HG03280 (cell line): ENCODE results near the gene ROBO1.
"Not testable (repeated sequence)": the region's sequence is repeated elsewhere in the genome, so short reads cannot be mapped to it uniquely, and the experiment has no call there.

Experiments
- ATAC-seq: cut with Tn5 transposase; IDR thresholded peaks from one replicate; pipeline ENCODE4 v1.9.1; 2021; ENCODE audit warnings: mild to moderate bottlenecking, moderate library complexity; ENCODE audit not compliant: unreplicated experiment

The ROBO1 gene

DNA sequence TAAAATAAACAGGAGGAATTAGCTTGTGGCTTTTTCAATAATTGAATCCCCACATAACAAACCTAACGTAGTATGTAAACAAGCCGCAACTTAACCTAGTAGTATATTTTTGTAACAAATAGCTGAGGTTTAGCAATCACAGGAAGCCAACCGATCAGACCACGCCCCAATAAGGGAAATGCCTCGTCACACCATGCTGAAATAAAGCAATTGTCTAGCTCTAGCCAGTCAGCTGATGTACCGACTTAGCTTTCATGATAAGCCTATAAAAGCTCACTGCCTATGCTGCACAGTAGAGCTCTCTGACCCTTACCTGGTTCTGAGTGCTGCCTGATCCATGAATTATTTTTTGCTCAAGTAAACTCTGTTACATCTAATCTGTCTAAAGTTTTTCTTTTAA, 208.9 kb downstream of the ROBO1 start:
- ATAC-seq, result no peak

DNA sequence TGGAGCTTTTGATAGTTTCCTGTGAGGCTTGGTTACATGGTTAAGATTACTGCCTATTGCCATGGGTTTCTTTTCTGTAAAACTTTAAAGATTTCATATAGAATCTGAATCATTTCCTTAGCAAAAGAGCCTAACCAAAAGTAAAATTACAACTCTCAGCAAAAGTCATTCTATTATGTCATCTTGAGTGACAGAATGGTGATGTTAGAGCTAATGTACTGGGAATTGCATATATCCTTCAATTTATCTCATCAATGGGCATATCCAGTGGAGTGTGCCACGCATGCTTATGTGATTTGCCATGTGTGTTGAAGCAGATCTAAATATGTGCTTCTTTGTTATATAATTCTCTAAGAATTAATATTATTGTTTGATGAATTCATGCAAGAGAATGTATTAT, 212.1 kb downstream of the ROBO1 start:
- no peak for ATAC-seq

DNA sequence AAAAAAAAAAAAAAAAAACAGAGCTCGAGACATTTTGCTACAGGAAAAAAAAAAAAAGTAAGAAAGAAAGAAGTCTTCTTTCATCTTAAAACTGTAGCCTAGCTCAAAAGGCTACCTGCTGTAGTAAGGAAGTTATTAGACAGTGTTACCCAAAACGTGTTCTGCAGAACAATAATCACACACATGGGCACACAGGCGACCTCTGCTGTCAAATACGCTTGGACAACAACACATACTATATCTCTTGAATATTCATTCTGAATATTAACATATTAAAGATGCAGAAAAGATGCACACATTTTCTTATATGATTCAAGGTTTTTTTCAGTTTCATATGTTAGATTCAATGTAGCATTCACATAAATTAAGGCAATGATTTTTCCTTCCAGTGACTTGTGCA, 215.8 kb downstream of the ROBO1 start:
- no peak for ATAC-seq

DNA sequence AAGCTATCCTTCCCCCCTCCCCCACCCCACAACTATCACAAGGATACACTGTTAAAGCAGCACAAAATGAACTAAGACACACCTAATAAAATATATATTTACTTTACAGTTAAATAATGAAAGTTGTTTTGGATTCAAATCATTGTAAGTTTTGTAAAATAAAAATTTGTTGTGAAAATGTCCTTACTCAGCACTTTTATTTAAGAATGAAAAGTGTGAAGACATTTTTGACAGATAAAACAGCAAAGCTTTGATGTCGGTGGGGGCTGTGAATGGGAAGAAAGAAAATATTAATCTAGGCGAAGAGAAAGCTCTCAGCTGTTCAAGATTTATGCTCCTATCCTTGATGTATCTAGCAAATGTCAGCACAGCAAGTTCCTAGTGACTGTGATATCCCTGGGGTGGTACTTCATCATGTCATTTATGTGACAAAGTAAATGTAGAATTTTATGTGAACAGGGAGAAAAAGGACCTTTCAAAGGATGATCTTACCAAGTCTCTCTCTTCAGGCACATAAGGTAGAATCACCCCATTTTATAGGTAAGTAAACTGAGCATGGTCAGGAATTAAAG, 216.4 kb downstream of the ROBO1 start:
- ATAC-seq, result no peak

GRCh38 chr3:79543218-79543982, 224.4 kb downstream of the ROBO1 start:
- ATAC-seq, result no peak

DNA sequence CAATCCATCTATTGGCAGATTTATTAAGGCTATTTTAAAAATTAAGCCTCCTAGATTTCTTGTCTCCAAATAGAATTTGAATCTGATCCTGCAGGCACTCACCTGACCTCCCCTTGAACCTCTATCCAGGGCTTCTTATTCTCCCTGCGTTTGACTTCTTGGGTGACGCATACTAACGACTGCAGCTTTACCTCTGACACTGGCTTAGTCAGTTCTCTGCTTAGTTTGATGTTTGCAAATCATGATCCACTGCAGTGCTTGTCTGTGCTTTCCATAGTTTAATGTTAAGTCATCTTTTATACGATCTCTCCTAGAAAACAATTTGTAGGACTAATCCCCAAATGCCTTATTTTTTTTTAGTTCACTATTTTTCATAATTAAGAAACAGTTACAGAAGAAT, 233.1 kb downstream of the ROBO1 start:
- ATAC-seq, result no peak

DNA sequence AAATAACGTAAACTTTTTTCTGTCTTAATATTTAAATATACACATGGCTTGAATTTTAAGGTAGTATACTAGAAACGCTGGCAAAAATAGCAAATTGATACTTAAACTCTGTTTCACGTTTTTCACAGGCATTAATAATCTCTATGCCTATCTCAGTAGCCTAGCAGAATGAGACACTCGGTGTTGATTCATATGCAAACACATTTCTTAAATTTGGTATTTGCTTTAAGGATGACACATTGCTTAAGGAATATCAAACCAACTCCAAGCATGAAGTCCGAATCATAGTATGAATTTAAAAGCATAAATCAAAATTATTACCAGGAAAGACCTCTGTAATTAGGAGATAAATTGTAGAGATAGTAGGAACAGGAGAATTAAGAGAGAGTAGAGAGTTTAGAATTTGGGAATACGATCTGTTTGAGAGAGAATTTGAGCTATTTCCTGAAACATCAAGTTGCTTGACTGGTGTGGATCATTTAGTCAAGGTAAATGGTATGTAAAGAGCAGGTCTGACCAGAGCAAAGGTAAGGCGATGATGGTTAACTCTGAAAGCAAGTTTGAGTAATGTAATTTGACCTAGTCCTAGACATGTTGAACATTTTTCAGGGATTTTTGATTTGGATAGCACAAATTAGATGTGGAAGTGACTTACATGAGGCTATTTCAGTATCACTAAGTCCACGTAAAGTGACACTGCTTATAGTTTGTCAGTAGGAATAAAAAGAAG, 236.1 kb downstream of the ROBO1 start:
- ATAC-seq, result no peak

DNA sequence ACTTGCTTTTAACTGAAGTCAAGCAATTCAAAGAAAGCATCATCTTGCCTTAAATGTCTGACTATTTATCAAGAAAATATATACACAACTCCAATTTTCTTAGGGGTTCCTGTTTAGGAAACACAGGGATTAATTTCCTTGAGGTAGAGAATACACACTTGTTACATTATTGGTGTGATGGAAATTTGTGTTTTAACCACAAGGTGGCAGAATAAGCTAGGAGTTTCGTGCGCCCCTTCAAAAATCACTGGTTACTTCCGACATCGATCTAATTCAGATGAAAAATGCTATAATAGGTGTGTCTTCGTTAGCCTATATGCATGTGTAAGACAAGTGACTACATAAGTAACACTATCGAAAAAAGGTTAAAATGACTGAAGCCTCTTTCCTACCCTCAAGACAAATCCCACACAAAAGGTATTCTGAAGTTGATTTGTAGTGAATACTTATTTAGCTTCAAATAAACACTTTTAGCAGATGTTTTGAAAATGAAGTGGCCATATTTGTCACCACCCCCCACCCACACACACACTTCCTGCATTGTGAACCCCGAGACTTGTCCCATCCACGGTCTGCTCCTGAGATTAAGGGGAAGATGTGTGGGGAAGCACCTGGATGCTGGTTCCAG, 246.5 kb downstream of the ROBO1 start:
- ATAC-seq, result no peak

DNA sequence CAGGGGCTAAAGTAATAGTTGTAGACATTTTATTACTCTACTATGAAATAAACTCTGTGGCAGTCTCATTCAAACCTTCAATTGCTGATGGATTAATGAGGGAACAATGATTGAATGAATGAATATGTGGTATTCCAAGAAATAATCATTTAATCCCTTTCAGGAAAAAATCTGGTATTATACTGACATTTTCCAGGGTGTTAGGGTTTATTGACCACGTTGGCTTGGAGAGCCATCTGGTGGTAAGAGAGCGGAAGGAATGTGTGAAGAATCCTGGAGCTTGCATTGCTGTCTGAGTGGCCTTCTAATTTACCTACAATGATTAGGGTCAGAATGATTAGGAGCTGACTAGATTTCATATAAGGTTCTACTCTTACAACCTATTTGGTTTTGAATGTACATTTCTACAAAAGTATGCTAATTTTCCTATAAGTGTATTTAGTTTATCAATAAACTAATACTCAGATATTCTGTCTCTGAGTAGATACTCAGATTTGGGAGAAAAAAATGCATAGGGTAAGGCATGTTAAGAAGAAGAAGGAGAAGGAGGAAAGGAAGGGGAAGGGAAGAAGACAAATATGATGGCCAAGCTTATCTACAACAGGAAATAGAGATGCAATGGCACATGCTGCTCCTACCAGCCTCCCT, 249.9 kb downstream of the ROBO1 start:
- no peak for ATAC-seq

DNA sequence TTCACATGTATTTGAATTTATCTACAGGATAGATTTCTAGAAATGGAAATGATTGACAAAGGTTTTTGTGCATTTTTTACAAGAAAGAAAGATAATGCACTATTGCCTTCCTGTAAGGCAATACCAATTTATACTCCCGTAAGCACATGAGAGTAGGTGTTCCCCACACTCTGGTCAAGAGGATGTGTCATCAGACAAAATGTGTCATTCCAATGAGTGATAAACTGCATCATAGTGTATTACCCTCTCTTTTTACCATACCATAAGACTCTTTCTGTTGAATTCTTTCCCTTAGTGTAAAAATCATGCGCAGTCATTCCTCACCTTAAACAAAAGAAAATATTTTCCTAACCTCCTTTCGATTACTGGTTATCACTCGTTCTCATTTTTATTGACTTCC, 251.0 kb downstream of the ROBO1 start:
- no peak for ATAC-seq

GRCh38 chr3:79515072-79515471, 252.7 kb downstream of the ROBO1 start:
- no peak for ATAC-seq

DNA sequence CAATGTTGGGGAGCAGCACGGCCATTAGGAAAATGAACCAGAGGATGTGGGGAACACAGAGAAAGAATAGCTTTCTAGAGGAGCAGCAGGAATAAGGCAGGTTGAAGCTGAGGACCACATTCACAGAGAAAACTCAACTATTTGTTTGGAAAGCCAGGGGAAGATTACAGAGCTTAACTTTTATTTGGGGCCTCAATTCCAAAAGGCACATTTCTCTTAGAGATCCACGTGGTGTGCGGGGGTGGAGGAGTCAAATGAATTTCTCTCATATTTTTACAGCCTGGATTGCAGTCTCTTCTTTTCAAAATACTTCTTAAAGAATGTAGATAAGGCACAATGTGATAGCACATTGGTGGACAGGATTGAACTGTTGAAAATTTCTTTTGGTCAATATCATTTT, 253.7 kb downstream of the ROBO1 start:
- no peak for ATAC-seq

DNA sequence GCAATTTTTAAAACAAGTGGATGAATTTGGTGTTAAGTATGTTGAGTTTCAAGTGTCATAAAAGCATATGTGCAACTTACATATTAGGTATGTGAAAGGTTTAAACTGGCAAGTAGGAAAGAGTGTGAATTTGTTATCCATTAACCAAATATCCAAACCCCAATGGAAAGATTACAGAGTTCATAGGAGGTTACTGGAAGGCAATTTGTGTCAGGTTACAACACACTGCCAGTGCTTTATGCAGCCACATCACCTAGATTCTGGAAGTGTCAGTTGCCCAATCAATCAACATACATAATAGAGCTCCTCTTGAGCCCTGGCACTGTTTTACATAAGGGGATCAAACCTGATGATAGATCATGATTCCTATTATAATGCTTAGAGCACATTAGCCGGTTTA, 261.0 kb downstream of the ROBO1 start:
- no peak for ATAC-seq

GRCh38 chr3:79502216-79502681, 265.5 kb downstream of the ROBO1 start:
- not testable (repeated sequence) for ATAC-seq

- ATAC-seq, result no peak
Measured at GRCh38 chr3:79497447-79498111, 270.2 kb downstream of the ROBO1 start.

- ATAC-seq, result no peak
Measured at GRCh38 chr3:79491029-79491641, 276.7 kb downstream of the ROBO1 start.

DNA sequence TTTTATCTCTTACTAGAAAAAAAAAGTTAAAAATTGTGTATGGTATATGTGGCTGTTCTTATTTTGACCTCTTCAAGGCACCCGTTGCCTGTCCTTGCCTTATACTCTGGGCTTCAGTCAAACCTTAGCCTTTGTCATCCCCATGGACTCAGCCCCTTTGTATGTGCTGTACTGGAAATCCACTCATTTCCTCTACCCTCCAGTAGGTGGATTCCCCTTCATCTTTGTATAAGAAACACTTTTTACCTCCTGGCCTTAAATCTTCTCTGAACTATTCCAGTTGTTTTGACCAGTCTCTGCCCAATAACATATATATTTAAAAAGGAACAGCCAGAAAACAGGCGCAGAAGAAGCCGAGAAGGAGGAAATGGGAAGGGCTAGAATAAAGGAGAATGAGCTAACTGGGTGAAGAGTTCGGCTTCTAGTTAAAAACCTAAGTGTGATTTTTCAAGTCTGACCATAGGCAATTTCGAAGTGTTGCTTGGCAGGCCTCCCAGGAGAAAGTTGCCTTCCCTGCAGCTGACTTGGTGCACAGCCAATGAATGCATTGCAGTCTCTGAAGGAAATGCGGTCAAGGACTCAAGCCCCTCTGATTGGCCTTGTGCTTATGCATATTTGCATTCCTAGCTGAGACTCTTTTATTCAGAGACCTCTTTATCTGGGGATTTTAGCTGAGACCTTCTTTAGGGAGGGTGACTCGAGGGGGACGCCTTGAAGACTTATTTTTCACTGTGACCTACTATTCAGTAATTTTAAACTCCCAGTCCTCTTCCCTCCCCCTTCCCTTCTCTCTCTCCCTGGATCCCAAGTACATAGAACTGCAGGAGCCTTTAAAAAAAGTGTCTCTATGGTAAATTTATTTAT, 277.4 kb downstream of the ROBO1 start:
- no peak for ATAC-seq

GRCh38 chr3:79488407-79488806, 279.4 kb downstream of the ROBO1 start:
- ATAC-seq, result no peak

DNA sequence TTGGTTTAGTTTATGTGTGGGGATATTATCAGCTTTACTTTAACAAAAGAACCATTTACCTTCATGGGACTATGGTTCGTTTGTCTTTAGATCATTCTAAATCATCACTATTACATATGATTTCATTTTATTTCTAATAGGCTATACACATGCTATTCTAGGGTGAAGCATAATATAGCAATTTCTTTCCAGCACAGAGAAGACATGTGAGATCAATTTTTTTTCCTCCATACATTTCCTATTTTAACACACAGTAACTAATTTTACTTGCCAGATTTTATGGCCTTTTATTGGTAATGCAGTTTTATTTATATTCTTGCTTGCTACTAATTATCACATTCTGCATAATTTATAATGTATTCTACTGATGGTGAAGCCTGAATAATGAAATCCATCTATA, 287.1 kb downstream of the ROBO1 start:
- no peak for ATAC-seq
